HG02852 (cell line): ENCODE data around the gene TUNAR.

Experiments used
- ATAC-seq: cut with Tn5 transposase; IDR thresholded peaks from one replicate; pipeline ENCODE4 v1.9.1; 2021; ENCODE audit warnings: mild to moderate bottlenecking, moderate library complexity; ENCODE audit not compliant: unreplicated experiment

The TUNAR gene

GRCh38 chr14:95876761-95877538 is at the start of gene TUNAR:
TSS of gene TUNAR (plus strand) at chr14:95876832.
- no peak for ATAC-seq

- ATAC-seq = no peak
These were observed 47.9 kb upstream of the TUNAR start for GRCh38 chr14:95828649-95829265.

- ATAC-seq = no peak
These were observed 47.3 kb upstream of the TUNAR start for GRCh38 chr14:95829321-95829720.

GRCh38 chr14:95830386-95830785 is 46.2 kb upstream of the TUNAR start:
- no peak for ATAC-seq

- ATAC-seq = no peak
These were observed 45.6 kb upstream of the TUNAR start for GRCh38 chr14:95831041-95831440.

- ATAC-seq = no peak
These were observed 45.2 kb upstream of the TUNAR start for GRCh38 chr14:95831468-95831867.

GRCh38 chr14:95832012-95832411 is 44.6 kb upstream of the TUNAR start:
- no peak for ATAC-seq

- ATAC-seq = no peak
These were observed 43.2 kb upstream of the TUNAR start for GRCh38 chr14:95833429-95833828.

- no peak for ATAC-seq
These were observed 42.1 kb upstream of the TUNAR start for GRCh38 chr14:95834496-95834895.

GRCh38 chr14:95835121-95835730 is 41.4 kb upstream of the TUNAR start:
- no peak for ATAC-seq

GRCh38 chr14:95838862-95839261 is 37.8 kb upstream of the TUNAR start:
- no peak for ATAC-seq

- no peak for ATAC-seq
These were observed 36.4 kb upstream of the TUNAR start for GRCh38 chr14:95840094-95840700.

- no peak for ATAC-seq
These were observed 35.0 kb upstream of the TUNAR start for GRCh38 chr14:95841668-95842067.

- no peak for ATAC-seq
These were observed 26.9 kb upstream of the TUNAR start for GRCh38 chr14:95849761-95850160.

GRCh38 chr14:95850429-95850828 is 26.2 kb upstream of the TUNAR start:
- no peak for ATAC-seq

GRCh38 chr14:95855606-95856005 is 21.0 kb upstream of the TUNAR start:
- ATAC-seq = no peak

GRCh38 chr14:95857275-95857674 is 19.4 kb upstream of the TUNAR start:
- no peak for ATAC-seq

- ATAC-seq = no peak
These were observed 17.7 kb upstream of the TUNAR start for GRCh38 chr14:95858893-95859292.

- no peak for ATAC-seq
These were observed 14.4 kb upstream of the TUNAR start for GRCh38 chr14:95862243-95862642.

GRCh38 chr14:95863295-95863694 is 13.3 kb upstream of the TUNAR start:
- no peak for ATAC-seq

GRCh38 chr14:95869776-95870175 is 6.9 kb upstream of the TUNAR start:
- ATAC-seq = no peak

GRCh38 chr14:95870772-95871171 is 5.9 kb upstream of the TUNAR start:
- no peak for ATAC-seq
